ENCODE data around the gene MAP2K5.

Gene MAP2K5

DNA sequence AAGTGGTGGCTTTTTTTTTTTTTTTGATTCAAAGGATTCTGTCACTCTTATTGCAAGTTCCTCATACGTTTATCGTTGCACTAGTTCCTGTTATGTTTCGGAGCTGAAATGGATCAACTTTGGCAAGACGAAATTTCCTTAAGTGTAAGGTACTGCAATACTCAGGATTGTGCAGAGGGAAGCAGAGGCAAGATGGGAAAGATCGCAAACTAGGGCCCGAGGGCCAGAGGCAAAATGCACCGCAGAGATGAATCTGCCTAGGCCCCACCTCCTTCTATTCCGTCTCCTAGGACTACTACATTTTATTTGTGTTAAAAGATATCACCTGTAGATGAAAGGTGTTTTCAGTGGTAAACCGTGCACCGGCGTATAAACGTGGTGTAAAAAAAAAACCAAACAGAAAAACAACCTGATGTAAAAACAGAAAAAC is 297.0 kb downstream of the MAP2K5 start:
- H3K4me3 ChIP-seq: peak overlapping the region; percentile 12 to 90 (median 82)
- H3K27ac ChIP-seq: peak overlapping the region in 19 of 21 experiments; percentile 46 to 99 (median 96)

DNA sequence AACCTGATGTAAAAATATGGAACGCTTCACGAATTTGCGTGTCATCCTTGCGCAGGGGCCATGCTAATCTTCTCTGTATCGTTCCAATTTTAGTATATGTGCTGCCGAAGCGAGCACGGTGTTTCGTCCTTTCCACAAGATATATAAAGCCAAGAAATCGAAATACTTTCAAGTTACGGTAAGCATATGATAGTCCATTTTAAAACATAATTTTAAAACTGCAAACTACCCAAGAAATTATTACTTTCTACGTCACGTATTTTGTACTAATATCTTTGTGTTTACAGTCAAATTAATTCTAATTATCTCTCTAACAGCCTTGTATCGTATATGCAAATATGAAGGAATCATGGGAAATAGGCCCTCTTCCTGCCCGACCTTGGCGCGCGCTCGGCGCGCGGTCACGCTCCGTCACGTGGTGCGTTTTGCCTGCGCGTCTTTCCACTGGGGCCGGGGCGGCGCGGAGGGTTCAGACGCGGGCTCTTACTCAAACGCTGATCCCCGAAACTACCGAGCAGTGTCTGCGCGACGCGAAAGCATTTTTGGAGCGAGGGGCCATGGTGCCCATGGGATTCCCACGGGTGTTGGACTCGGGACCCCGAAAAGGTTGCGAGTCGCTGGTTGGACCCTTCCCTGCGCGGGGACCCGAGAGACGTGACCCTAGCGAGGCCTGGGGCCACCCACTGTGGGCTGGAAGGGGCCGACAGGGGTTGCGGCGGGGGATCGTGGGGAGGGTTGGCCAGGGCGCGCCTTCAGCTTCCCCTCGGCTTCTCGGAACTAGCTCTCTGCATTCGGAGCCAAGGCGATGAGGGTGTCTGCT is 297.6 kb downstream of the MAP2K5 start, which contains the start of gene RNU6-1:
RNU6-1 (minus strand) TSS at position 117 of the 820 bp plus-strand sequence.
- Histone ChIP-seq H3K4me3 (peak within 1 kb of the TSS; percentile 60 to 90 (median 82)), H3K27ac (peak within 1 kb of the TSS; percentile 70 to 99 (median 96))

DNA sequence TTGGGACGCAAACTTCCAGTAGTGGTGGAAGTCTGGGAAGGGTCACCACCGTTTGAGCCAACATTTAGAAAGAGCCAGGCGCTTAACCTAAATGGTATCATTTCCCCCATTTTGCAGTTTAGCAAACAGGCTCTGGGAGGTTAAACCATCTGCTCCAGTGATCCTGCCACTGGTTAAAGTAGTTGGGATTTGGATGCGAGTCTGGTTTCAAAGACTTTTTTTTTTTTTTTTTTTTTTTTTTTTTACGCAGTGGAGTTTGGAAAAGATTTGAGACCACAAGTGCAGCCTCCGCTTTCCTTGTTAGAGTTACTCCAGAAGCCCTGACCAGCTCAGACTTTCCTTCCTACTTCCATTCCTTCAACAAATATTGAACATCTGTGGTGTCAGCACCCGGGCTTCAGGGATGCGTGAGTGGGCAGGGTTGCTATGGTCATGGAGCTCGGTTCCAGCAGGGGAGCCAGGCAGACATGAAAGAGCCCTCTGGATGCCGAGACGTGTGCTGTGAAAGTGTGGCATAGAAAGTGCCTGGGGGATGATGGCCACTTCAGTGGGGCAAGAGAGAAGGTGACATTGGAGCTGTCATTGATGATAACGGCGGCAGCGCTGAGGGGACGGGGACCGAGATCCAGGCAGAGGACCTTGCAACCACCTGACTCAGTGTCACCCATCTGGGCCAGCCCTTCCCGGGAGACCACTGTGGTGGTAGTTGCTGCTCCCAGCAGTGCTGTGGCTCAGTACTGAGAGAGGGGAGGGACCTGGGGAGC is 298.4 kb downstream of the MAP2K5 start:
- peak overlapping the region; percentile 60 to 90 (median 82) for H3K4me3 ChIP-seq
- H3K27ac ChIP-seq: peak overlapping the region; percentile 70 to 99 (median 96)

DNA sequence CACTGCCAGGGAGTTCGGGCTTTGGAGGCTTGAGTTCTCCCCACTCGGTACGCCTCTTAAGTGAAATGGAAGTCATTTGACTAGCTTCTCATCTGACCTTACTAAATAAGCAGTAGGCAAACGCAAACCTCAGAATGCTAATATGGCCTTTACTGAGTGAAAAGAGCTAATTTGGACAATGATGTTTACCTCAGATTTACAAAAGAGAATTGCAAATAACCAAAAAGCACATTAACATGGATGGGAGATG is 298.9 kb downstream of the MAP2K5 start:
- Histone ChIP-seq H3K27ac (peak overlapping the region in 11 of 21 experiments; percentile 45 to 99 (median 96)), H3K4me3 (peak overlapping the region in 6 of 7 experiments; percentile 60 to 90 (median 84))

DNA sequence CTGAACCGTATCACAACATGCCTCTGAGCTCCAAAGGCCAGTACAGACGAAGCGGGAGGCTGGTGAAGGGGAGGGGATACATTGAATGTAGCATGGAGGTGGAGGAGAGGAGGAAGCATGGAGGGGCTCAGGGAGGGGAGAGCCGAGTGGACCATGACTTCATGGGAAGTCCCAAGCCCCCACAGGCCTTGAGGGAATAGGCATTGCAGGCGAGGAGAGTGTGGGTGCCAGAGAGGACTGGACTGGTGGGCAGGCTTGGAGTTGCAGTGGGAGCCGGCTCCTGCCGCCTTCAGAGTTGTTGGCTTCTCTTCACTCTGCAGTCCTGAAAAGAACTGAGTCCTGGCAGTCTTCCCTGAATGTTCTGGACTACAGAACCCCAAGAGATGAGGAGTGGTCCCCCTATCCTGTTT is 300.6 kb downstream of the MAP2K5 start:
- no peak overlapping the region for H3K4me3 ChIP-seq
- H3K27ac ChIP-seq: no peak overlapping the region

DNA sequence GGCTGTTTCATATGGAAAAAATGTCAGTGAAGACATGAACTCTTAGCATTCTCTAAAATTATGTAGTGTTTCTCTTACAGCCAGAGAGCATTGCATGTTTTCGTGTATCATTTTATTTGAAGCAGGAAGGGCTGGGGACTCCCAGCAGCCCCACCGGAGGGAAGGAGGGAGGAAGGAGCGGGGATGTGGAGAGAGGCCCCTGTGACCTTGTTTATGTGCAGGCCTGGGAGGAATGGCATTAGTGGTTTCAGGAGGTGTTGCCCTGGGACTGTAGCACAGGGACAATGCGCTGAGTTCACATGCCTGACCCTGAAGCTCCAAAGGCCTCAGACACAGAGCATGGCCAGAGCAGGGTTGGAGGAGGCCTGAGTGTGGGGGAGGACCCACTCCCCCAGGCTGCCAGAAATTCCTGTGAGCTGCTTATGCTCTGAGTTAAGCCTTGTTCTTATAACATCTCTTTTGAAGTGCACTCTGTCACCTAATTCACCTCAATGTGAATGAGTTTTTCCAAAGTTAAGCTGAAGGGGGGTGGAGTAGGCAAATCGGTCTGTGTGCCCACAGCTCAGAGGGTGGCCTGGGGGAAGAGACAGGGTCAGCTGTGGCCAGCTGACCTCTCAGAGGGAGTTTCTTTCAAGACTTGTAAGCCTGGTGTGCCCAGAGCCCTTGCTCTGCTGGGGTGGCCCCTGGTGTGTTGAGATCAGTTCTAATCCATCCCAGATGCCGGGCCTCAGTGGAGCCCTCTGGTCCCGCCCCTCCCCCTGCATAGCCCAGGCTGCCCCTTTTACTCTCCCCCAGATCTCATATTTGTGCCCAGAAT is 301.3 kb downstream of the MAP2K5 start:
- Histone ChIP-seq H3K27ac (no peak overlapping the region), H3K4me3 (no peak overlapping the region)

DNA sequence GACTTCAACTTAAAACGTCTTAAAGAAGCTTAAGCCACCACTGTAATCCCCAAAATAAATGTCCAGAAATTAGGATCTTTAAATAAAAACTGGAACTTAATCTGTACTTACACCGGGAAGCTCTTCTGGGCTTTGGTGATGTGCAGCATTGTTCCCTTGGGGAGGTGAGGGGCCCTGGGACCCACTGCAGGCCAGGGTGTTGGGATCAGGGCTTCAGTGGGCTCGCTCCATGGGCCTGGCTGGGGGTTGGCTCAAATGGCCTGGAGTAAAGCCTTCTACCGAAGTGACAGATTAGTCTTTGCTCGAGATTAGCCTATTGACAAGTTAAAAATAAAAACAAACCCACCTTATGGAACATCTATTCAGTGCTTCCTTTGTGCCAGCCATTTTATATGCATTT is 303.5 kb downstream of the MAP2K5 start:
- no peak overlapping the region for H3K27ac ChIP-seq
- no peak overlapping the region for H3K4me3 ChIP-seq

DNA sequence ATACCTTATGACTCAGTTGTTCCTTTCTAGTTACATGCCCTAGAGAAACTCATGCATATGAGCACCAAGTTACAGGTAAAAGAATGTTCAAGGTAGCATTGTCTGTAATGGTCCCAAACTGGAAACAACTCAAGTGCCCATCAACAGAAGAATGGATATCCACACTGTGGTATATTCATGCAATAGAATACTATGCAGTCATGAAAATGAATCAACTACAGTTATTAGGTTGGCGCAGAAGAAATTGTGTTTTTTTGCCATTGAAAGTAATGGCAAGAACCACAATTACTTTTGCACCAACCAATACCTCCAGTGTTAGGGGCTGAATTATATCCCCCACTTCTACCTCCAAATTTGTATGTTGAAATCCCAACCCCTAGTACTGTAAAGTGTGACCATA is 307.0 kb downstream of the MAP2K5 start:
- H3K4me3 ChIP-seq: no peak overlapping the region
- H3K27ac ChIP-seq: no peak overlapping the region

DNA sequence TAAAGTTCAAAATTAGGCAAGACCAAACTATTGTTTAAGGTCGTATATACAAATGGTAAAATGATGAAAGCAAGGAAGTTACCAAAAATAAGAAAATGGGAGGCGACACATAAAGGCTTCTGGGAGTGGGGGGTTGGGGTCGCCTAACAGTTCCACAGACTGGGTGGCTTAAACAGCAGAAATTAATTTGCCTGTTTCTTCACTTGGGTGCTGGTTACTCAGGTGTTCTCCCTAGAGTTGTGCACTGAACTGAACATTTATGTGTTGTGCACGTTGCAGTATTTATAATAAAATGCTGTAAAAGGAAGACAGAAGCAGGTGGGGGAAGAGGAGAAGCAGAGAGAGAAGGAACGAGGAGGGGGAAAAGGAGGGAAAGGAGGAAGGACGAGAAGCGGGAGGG is 307.8 kb downstream of the MAP2K5 start:
- no peak overlapping the region for H3K27ac ChIP-seq
- H3K4me3 ChIP-seq: no peak overlapping the region

DNA sequence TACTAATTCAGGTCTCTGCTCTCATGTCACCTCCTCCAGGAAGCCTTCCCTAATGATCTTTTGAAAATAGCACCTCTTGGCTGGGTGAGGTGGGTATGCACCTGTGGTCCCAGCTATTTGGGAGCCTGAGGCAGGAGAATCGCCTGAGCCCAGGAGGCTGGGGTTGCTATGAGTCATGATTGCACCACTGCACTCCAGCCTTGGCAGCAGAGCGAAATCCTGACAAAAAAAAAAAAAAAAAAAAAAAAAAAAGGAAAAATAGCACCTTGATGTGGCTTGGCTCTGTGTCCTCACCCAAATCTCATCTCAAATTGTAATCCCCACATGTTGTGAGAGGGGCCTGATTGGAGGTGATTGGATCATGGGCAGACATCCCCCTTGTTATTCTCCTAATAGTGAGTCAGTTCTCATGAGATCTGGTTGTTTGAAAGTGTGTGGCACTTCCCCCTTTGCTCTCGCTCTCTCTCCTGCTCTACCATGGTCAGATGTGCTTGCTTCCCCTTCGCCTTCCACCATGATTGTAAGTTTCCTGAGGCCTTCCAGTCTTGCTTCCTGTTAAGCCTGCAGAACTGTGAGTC is 308.6 kb downstream of the MAP2K5 start:
- peak overlapping the region in 1 of 21 experiments; percentile 30 for H3K27ac ChIP-seq

DNA sequence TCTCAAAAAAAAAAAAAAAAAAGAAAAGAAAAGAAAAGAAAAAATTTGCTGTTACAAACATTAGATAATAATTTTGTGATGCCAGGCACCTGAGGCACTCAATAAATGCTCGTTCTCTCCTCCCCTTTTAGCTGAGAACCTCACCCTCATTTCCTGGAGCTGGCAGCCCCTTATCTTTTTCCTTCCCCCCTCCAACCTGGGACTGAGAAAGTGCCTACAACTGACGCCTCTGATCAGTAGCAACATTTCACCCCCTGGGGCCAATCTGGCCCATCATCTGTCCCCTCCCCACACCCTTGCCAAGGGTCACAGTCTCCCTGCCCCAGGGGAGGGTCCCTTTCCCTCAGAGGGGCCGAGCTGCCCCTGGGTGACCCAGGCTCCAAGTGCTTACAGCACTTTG is 309.9 kb downstream of the MAP2K5 start:
- Histone ChIP-seq H3K4me3 (no peak overlapping the region), H3K27ac (no peak overlapping the region)

More for the DNA sequence above, 308.6 kb downstream of the MAP2K5 start:
- no peak overlapping the region for H3K4me3 ChIP-seq

DNA sequence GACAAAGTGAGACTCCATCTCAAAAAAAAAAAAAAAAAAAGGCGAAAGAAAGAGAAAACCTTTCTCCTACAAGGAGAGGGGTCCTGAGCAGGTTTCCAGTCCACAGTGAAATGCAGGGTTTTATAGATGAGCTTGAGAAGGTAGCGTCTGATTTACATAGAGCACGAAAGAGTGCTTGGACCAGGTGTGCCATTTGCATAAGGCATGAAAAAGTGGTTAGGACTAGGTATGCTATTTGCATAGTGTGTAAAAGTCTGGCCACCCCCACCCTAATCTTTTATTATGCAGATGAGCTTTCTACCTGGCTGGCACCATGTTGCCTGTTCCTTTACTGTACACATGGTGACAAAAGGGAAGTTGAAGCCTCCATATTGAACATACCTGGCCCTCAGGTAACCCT is 311.0 kb downstream of the MAP2K5 start:
- Histone ChIP-seq H3K4me3 (no peak overlapping the region), H3K27ac (no peak overlapping the region)

DNA sequence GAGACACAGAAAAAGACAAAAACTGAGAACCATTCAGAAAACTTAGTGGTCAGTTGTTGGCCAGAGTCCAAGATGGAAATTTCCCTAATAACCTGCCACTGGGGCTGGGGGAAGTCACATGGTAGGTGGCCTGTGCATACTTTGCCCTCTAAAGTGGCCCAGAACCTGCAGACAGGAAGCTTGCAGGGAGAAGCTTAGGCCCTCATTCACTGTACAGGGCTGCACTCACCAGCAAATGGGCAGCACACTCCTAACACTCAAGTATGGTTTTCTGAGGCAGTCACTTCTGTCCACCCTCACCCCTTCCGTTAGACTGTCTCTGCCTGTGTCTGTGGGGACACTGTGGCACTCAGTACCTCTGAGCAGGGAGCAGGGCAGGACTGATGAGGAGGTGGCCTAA is 311.9 kb downstream of the MAP2K5 start:
- H3K4me3 ChIP-seq: no peak overlapping the region
- no peak overlapping the region for H3K27ac ChIP-seq

DNA sequence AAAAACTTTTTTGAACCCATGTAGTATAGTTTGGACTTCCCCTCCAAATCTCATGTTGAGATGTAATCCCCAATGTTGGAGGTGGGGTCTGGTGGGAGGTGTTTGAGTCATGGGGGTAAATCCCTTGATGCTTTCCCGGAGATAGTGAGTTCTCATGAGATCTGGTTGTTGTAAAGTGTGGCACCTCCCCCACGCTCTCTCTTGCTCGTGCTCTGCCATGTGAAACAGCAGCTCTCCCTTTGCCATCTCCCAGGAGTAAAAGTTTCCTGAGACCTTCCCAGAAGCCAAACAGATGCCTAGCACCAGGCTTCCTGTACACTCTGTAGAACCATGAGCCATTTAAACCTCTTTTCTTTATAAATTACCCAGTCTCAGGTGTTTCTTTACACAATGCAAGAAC is 313.3 kb downstream of the MAP2K5 start:
- no peak overlapping the region for H3K4me3 ChIP-seq
- H3K27ac ChIP-seq: no peak overlapping the region

Measured in skin epidermis (tissue), 12 donors.